HUES48 (cell line): ENCODE measurements around the gene SZRD1.
"Not testable (repeated sequence)": the region's sequence is repeated elsewhere in the genome, so short reads cannot be mapped to it uniquely, and the experiment has no call there.

Experiments
- H3K27ac ChIP-seq: one replicate; pipeline ENCODE4 v1.7.0; 2013; ENCODE audit warnings: low read depth, low read length, inconsistent platforms
- H3K27me3 ChIP-seq: 2 replicates; pipeline ENCODE4 v1.6.1; 2013; ENCODE audit warnings: mild to moderate bottlenecking, low read length; ENCODE audit not compliant: control insufficient read depth, insufficient read depth
- H3K36me3 ChIP-seq: 2 replicates; pipeline ENCODE4 v1.6.1; 2013; ENCODE audit warnings: low read length; ENCODE audit not compliant: control insufficient read depth, insufficient read depth
- H3K4me1 ChIP-seq: 2 replicates; pipeline ENCODE4 v1.6.1; 2013; ENCODE audit warnings: mild to moderate bottlenecking, low read length; ENCODE audit not compliant: control insufficient read depth, insufficient read depth
- H3K4me3 ChIP-seq: 2 replicates; pipeline ENCODE4 v1.5.1; 2013; ENCODE audit warnings: mild to moderate bottlenecking, low read depth, low read length
- H3K9ac ChIP-seq: 2 replicates; pipeline ENCODE4 v1.6.1; 2013; ENCODE audit warnings: mild to moderate bottlenecking, low read depth, low read length, moderate library complexity
- H3K9me3 ChIP-seq: 2 replicates; pipeline ENCODE4 v1.6.1; 2013; ENCODE audit warnings: low read length; ENCODE audit not compliant: control insufficient read depth, insufficient read depth

SZRD1 gene, protein sequence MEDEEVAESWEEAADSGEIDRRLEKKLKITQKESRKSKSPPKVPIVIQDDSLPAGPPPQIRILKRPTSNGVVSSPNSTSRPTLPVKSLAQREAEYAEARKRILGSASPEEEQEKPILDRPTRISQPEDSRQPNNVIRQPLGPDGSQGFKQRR

GRCh38 chr1:16366722-16367257 lies at the start of gene SZRD1:
SZRD1 (plus strand) TSS chr1:16367242; CDS start chr1:16367258, 16 bp downstream.
- no peaks in the 10 kb centered on the region for H3K27me3 ChIP-seq
- peaks cover 14% of the 10 kb centered on the region; the same call in 1 of the 2 replicates for H3K4me1 ChIP-seq
- H3K9me3 ChIP-seq = no peaks in the 10 kb centered on the region
- peak within 1 kb of the TSS; percentile 92 for H3K9ac ChIP-seq
- H3K36me3 ChIP-seq = no peaks in the 10 kb centered on the region
- peak within 1 kb of the TSS; percentile 86 for H3K4me3 ChIP-seq
- peak within 1 kb of the TSS; percentile 96 for H3K27ac ChIP-seq

DNA sequence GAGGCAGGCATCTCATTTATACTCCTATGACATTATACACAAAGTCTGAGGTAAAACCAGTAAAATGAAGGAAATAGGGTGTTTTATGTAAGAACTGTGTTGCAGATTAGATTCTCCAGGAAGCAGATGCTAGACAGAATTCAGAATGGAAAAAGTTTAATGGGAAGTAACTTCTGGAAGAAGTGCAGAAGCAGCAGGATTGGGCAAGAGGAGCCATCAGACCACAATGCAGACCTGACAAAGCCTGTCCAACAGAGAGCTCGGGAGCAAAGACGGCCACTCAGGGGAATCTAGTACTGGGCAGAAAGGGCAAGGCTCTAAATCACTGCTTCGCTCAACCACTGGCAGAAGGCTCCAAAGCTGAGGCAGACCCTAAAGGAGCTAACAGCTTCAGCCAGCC lies 48.5 kb upstream of the SZRD1 start:
- H3K4me3 ChIP-seq = no peak overlapping the region
- H3K36me3 ChIP-seq = peaks cover 18% of the 10 kb centered on the region
- no peaks in the 10 kb centered on the region for H3K9me3 ChIP-seq
- no peaks in the 10 kb centered on the region for H3K27me3 ChIP-seq
- H3K27ac ChIP-seq = no peak overlapping the region
- H3K4me1 ChIP-seq = no peaks in the 10 kb centered on the region
- H3K9ac ChIP-seq = no peak overlapping the region

DNA sequence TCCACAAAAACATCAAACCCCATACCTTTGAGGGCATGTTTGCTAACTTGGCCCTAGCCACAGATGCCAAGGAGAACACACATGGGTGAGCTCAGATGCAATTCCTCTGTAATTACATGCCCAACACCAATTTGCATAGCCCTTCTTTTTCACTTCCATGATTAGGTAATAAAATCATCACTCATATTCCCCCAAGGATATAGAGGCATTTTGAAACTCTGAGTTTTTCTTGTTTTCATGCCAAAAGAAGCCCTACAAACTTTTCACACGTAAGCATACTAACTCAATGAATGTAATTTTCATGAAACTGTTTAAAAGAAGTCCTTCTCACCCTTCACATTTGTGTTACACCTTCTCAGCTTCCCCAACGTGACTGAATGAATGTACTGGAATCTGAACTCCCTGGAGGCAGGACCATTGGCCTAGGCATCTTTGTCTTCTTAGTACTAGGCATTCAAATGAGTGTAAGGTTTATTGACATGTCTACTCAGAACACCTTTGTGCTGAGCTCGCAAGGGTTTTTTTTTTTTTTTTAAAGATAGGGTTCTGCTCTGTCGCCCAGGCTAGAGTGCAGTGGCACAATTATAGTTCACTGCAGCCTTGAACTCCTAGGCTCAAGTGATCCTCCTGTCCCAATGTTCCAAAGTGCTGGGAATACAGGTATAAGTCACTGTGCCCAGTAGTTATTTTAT lies 45.7 kb upstream of the SZRD1 start:
- H3K27me3 ChIP-seq = no peaks in the 10 kb centered on the region
- H3K27ac ChIP-seq = no peak overlapping the region
- no peaks in the 10 kb centered on the region for H3K4me1 ChIP-seq
- H3K4me3 ChIP-seq = no peak overlapping the region
- no peaks in the 10 kb centered on the region for H3K36me3 ChIP-seq
- no peak overlapping the region for H3K9ac ChIP-seq
- no peaks in the 10 kb centered on the region for H3K9me3 ChIP-seq

DNA sequence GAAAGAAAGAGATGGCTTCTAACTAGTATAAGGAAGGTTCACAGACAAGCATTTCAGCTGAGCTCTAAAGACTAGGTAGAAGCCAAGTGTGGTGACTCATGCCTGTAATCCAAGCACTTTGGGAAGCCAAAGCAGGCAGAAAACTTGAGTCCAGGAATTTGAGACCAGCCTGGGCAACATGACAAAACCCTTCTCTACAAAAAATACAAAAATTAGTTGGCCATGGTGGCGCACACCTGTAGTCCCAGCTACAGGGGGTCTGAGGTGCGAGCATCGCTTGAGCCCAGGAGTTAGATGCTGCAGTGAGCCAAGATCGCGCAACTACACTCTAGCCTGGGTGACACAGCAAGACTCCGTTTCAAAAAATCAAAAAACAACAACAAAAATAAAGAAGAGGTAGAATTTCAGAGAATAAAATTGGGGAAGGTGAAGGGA lies 42.6 kb upstream of the SZRD1 start:
- peaks cover 5% of the 10 kb centered on the region; the same call in 1 of the 2 replicates for H3K36me3 ChIP-seq
- H3K27ac ChIP-seq = no peak overlapping the region
- H3K4me1 ChIP-seq = no peaks in the 10 kb centered on the region
- H3K27me3 ChIP-seq = no peaks in the 10 kb centered on the region
- no peak overlapping the region for H3K4me3 ChIP-seq
- no peak overlapping the region for H3K9ac ChIP-seq
- no peaks in the 10 kb centered on the region for H3K9me3 ChIP-seq

GRCh38 chr1:16326833-16327404 lies 40.1 kb upstream of the SZRD1 start:
- H3K4me3 ChIP-seq = no peak overlapping the region
- H3K27me3 ChIP-seq = no peaks in the 10 kb centered on the region
- no peaks in the 10 kb centered on the region for H3K9me3 ChIP-seq
- H3K9ac ChIP-seq = no peak overlapping the region
- H3K4me1 ChIP-seq = no peaks in the 10 kb centered on the region
- H3K27ac ChIP-seq = no peak overlapping the region
- peaks cover 5% of the 10 kb centered on the region; the same call in 1 of the 2 replicates for H3K36me3 ChIP-seq

DNA sequence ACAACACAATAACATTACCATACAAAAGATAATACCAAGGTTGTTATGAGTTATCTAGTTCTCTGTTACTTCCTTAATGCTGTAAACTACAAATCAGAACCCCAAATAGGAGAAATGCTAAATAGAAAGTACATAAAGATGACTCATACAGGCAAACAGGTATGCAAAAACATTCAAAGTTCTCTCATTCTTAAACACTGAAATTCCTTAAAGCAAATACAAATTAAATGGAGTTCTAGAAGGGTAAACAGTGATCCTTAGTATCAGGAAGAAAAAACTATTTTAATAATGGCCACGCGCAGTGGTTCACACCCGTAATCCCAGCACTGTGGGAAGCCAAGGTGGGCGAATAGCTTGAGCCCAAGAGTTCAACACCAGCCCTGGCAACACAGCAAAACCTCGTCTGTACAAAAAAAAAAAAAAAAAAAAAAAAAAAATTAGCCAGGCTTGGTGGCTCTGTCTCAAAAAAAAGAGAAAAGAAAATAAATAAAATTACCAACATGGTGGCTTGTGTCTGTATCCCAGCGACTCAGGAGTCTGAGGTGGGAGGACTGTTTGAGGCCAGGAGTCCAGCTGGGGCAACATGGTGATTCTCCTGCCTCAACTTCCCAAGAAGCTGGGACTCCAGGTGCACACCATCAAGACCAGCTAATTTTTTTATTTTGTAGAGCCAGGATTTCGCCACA lies 32.2 kb upstream of the SZRD1 start:
- no peak overlapping the region for H3K9ac ChIP-seq
- no peak overlapping the region for H3K4me3 ChIP-seq
- H3K27ac ChIP-seq = no peak overlapping the region
- H3K27me3 ChIP-seq = no peaks in the 10 kb centered on the region
- no peaks in the 10 kb centered on the region for H3K36me3 ChIP-seq
- H3K4me1 ChIP-seq = no peaks in the 10 kb centered on the region
- no peaks in the 10 kb centered on the region for H3K9me3 ChIP-seq

GRCh38 chr1:16338961-16339360 lies 28.1 kb upstream of the SZRD1 start:
- H3K4me1 ChIP-seq = no peaks in the 10 kb centered on the region
- H3K27me3 ChIP-seq = no peaks in the 10 kb centered on the region
- no peaks in the 10 kb centered on the region for H3K36me3 ChIP-seq
- no peak overlapping the region for H3K27ac ChIP-seq
- no peak overlapping the region for H3K9ac ChIP-seq
- no peaks in the 10 kb centered on the region for H3K9me3 ChIP-seq
- no peak overlapping the region for H3K4me3 ChIP-seq

- no peaks in the 10 kb centered on the region for H3K36me3 ChIP-seq
- H3K27ac ChIP-seq = no peak overlapping the region
- no peaks in the 10 kb centered on the region for H3K9me3 ChIP-seq
- no peaks in the 10 kb centered on the region for H3K4me1 ChIP-seq
- H3K27me3 ChIP-seq = no peaks in the 10 kb centered on the region
- H3K4me3 ChIP-seq = no peak overlapping the region
- no peak overlapping the region for H3K9ac ChIP-seq
Measured at GRCh38 chr1:16340673-16341072, 26.4 kb upstream of the SZRD1 start.

DNA sequence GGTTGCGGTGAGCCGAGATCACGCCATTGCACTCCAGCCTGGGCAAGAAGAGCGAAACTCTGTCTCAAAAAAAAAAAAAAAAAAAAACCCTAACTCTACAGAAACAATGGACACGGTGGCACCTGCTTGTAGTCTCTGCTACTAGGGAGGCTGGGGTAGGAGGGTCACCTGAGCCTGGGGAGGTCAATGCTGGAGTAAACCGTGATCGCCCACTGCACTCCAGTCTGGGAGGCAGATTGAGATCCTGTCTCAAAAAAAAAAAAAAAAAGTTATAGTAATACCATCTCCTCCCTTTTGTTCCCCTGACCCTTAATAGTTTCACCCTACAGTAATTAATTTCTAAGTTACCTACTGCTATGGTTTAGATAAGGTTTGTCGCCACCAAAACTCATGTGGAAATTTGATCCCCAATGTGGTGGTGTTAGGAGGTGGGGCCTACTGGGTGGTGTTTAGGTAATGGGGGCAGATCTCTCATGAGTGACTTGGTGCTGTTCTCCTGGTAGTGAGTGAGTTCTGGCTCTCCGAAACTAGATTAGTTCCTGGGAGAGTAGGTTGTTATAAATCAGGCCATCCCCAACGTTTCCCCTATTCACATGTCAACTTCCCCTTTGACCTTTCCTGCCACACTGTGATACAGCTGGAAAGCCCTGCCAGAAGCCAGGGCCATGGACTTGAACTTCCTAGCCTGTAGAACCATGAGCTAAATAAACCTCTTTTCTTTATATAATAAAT lies 24.5 kb upstream of the SZRD1 start:
- no peak overlapping the region for H3K4me3 ChIP-seq

DNA sequence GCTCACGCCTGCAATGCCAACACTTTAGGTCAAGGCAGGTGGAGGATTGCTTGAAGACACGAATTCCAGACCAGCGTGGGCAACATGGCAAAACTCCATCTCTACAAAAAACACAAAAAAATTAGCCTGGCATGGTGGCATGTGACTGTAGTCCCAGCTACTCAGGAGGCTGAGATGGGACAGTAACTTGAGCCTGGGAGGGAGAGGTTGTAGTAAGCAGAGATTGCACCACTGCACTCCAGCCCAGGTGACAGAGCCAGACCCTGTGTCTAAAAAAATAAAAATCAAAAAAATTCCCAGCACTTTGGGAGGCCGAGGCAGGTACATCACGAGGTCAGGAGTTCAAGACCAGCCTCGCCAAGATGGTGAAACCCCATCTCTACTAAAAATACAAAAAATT lies 23.8 kb upstream of the SZRD1 start:
- not testable (repeated sequence) for H3K9ac ChIP-seq, H3K36me3 ChIP-seq, H3K4me3 ChIP-seq

More for the DNA sequence above, 24.5 kb upstream of the SZRD1 start:
- Histone ChIP-seq H3K4me1 (no peaks in the 10 kb centered on the region), H3K27ac (no peak overlapping the region), H3K27me3 (no peaks in the 10 kb centered on the region), H3K9me3 (no peaks in the 10 kb centered on the region), H3K36me3 (no peaks in the 10 kb centered on the region), H3K9ac (no peak overlapping the region)

More for the DNA sequence above, 23.8 kb upstream of the SZRD1 start:
- not testable (repeated sequence) for H3K4me1 ChIP-seq, H3K9me3 ChIP-seq, H3K27ac ChIP-seq, H3K27me3 ChIP-seq
